Thoracic aorta (tissue), 2 donors: ENCODE results near the gene UBAC2. TPM values are rescaled to one million over a fixed set of nuclear protein-coding genes. Genes with fewer than 3 reads are reported as not detected.

Experiments
- ATAC-seq: fragments of 150-250 bp; one replicate; pipeline ENCODE4 v1.8.0; 2017; ENCODE audit warnings: low read depth; ENCODE audit not compliant: insufficient number of reproducible peaks, low FRiP score
- DNase-seq: peaks from one replicate; pipeline ENCODE4 v3.0.0-alpha.2; 2020; ENCODE audit warnings: low spot score
- H3K27ac ChIP-seq, 2 donors: fragments of 200-600 bp; sonication (generic); 1 replicate in 1 of 2; 2 replicates in 1 of 2; pipeline ENCODE4 v1.5.1; 2016; ENCODE audit warnings: mild to moderate bottlenecking in 2 of 2, moderate library complexity in 2 of 2
- H3K27me3 ChIP-seq: fragments of 200-600 bp; sonication (generic); replicated peaks from 2 replicates; pipeline ENCODE4 v1.6.0; 2016; ENCODE audit warnings: mild to moderate bottlenecking; ENCODE audit not compliant: insufficient read depth
- H3K36me3 ChIP-seq: fragments of 200-600 bp; sonication (generic); one replicate; pipeline ENCODE4 v1.5.1; 2016
- H3K4me1 ChIP-seq, 2 donors: fragments of 200-600 bp; sonication (generic); 1 replicate in 1 of 2; 2 replicates in 1 of 2; pipeline versions ENCODE4 v1.5.1 to v1.6.0; 2016; ENCODE audit warnings: low read depth in 2 of 2, mild to moderate bottlenecking in 1 of 2; ENCODE audit not compliant: control insufficient read depth in 1 of 2
- H3K4me3 ChIP-seq: fragments of 200-600 bp; sonication (generic); 2 replicates; pipeline ENCODE4 v1.5.1; 2016; ENCODE audit warnings: mild to moderate bottlenecking
- H3K9me3 ChIP-seq: fragments of 200-600 bp; sonication (generic); 2 replicates; pipeline ENCODE4 v1.5.1; 2016
- total RNA-seq, 2 donors: library from RNA; depleted of rRNA; stranded (reverse); fragments of >200 nt; gene quantifications; one replicate each; pipeline versions ENCODE4 v1.1.0 to v1.2.3, GENCODE V29; 2016
- TF ChIP-seq, protein P1 (sequence below): fragments of 200-600 bp; sonication (generic); IDR thresholded peaks from one replicate; pipeline ENCODE4 v1.5.1; 2019; ENCODE audit warnings: antibody characterized with exemption

The UBAC2 gene
- total RNA-seq, 2 donors from 2014 or later: 41.3 to 49.7 TPM

DNA sequence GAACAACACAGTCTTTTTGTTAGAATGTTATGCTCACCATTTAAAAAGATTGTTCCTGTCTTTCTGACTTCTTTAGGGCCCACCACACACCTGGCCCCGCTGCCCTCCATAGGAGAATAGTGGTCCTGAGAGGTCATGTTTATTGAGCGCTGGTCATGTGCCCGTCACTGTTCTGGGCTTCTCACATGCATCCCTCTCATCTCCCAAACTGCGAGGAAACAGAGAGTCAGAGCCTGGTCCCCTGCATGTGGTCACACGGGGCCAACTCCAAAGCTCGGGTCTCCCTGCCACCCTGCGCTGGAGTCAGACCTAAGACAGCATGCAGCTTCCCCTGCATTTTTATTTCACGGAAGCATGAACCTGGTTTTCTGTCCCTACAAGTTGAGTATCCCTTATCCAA, 177.0 kb downstream of the UBAC2 start:
- Histone ChIP-seq H3K4me3 (no peak overlapping the region), H3K27me3 (no peaks in the 10 kb centered on the region), H3K27ac (no peak overlapping the region), H3K36me3 (peaks cover 3% of the 10 kb centered on the region), H3K4me1 (no peaks in the 10 kb centered on the region), H3K9me3 (no peaks in the 10 kb centered on the region)
- no peak for ATAC-seq
- TF ChIP-seq, protein P1, sequence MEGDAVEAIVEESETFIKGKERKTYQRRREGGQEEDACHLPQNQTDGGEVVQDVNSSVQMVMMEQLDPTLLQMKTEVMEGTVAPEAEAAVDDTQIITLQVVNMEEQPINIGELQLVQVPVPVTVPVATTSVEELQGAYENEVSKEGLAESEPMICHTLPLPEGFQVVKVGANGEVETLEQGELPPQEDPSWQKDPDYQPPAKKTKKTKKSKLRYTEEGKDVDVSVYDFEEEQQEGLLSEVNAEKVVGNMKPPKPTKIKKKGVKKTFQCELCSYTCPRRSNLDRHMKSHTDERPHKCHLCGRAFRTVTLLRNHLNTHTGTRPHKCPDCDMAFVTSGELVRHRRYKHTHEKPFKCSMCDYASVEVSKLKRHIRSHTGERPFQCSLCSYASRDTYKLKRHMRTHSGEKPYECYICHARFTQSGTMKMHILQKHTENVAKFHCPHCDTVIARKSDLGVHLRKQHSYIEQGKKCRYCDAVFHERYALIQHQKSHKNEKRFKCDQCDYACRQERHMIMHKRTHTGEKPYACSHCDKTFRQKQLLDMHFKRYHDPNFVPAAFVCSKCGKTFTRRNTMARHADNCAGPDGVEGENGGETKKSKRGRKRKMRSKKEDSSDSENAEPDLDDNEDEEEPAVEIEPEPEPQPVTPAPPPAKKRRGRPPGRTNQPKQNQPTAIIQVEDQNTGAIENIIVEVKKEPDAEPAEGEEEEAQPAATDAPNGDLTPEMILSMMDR: no peak
- no peak for DNase-seq

DNA sequence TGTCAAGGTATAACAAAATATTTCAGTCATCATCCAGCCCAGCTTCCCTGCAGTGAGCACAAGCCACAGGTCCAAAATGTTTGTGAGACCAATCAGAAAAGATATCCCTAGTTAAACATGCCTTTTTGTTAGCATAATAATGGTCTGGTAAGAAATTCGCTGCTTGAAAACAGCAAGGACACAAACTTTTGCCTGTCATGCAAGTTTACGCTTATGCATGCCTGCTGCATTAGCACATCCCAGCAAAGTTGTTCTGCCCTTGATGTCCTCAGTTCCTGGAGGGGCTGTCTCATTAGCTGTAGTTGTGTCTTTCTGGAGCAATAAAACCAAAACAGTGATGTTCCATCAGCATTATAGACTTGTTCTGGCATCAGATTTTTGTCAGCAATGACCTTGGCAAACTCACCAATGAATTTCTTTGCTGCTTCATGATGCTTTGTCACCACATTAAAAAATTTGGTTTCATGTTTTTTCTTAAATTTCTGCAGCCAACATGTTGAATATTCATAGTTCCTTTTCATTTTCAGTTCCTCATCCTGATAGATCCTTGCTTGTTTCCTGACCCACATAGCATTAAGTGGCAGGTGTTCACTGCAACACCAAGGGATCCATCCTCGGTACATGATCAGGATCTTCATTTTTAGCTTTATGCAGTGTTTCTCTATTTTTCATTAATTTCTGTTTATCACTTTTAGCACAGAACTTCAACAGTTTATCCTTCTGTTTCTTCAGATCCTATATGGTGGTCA, 178.5 kb downstream of the UBAC2 start:
- no peak for ATAC-seq
- no peak for DNase-seq
- Histone ChIP-seq H3K36me3 (peaks cover 3% of the 10 kb centered on the region), H3K4me3 (no peak overlapping the region), H3K9me3 (no peaks in the 10 kb centered on the region), H3K27me3 (no peaks in the 10 kb centered on the region), H3K4me1 (no peaks in the 10 kb centered on the region), H3K27ac (no peak overlapping the region)
- TF ChIP-seq, protein P1: no peak

DNA sequence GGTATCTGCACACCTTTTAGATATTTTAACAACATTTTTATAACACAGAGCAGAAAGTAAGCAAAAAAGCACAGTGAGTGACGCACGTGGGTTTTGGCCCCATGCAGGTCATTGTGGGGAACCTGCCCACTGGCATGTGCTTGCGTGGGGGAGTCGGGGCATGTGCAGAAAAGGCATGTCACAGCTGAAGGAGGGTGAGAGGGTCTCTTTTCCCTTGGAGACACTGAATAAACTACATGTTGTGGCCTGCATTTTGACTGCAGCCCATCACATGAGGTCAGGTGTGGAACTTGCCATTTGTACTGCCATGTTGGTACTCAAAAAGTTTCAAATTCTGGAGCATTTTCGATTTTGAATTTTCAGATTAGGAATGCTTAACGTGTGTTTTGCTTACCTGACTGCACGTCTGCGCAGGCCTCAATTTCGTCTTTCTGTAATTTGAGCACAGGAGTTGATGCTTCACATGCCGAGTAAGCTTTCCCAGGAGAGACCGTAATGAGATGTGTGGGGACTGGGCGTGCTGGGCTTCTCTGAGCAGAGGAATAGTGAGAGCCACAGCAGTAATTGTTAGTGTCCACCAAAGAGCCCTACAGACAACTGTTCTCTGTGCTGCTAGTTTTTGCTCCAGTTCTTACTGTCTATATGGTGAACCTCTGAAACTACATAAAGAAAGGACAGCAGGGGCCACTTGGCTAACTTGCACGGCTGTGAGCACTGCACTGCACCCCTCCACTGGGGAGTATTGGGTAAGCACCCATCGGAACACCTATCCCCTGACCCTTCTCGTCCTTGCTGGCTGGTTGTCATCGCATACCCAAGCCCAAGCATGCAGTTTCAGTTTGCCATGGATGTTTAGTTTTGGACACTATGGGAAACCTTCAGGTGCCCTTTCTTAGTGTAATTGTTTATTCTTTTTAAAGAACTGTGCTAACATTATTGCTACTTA, 179.5 kb downstream of the UBAC2 start:
- Histone ChIP-seq H3K36me3 (peaks cover 3% of the 10 kb centered on the region), H3K27ac (no peak overlapping the region), H3K9me3 (no peaks in the 10 kb centered on the region), H3K4me3 (no peak overlapping the region), H3K27me3 (no peaks in the 10 kb centered on the region), H3K4me1 (no peaks in the 10 kb centered on the region)
- TF ChIP-seq, protein P1: no peak
- no peak for DNase-seq
- no peak for ATAC-seq

DNA sequence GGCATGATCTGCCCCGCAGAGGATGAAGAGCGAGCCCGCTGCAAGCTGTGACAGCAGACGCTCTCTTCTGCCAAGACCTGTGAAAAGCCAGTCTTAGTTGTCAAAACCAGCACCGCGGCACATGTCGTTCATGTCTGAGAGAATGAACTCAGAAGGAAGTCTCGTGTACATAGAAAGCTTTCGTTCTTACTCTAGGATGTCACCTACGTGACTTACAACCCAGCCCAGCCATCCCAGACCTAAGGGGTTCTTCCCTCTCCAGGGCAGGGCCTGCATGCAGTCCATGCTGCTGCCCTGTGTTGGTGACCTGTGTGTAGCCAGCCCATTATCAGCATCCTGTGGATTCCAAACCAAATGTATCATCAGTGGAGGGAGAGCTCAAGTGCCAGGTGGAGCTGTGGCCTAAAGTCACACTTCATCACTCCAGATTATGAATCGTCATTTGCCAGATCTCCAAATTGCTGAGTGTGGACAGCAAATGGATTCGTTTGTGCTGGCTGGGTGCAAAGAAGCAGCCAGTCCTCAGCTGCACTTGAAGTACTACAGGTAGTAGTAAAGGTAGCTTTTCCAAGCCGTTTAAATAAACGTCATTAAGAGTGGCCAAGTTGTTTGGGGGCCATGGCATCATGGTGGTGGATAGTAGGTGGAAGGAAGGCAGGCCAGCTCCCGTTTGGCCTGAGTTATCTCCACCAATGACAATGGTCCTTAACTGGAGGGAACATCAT, 180.4 kb downstream of the UBAC2 start:
- Histone ChIP-seq H3K4me3 (no peak overlapping the region), H3K27me3 (no peaks in the 10 kb centered on the region), H3K9me3 (no peaks in the 10 kb centered on the region), H3K36me3 (peaks cover 3% of the 10 kb centered on the region), H3K27ac (no peak overlapping the region), H3K4me1 (no peaks in the 10 kb centered on the region)
- DNase-seq: no peak
- ATAC-seq: no peak
- TF ChIP-seq, protein P1: no peak

DNA sequence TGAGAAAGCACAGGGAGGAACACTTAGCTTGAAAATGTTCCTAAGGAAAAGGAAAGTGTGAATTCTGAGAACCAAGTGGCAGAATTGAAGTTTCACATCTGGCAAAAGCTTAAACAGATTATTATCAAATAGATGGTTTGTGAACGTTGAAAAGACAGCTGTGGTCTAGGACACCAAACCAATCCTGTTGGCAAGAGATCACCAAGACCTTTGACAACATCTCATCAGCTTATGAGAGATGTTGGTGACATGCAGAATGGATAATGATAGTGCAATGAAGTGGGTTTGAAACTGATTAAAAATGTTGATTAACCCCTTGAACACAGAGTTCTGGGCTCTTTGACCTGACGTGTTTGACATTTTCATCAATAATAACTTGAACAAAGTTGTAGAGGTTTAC, 181.1 kb downstream of the UBAC2 start:
- no peaks in the 10 kb centered on the region for H3K27me3 ChIP-seq
- H3K9me3 ChIP-seq: no peaks in the 10 kb centered on the region
- ATAC-seq (no peak), DNase-seq (no peak)
- no peak overlapping the region for H3K4me3 ChIP-seq
- no peak overlapping the region for H3K27ac ChIP-seq
- H3K36me3 ChIP-seq: peaks cover 3% of the 10 kb centered on the region
- TF ChIP-seq, protein P1: no peak
- no peaks in the 10 kb centered on the region for H3K4me1 ChIP-seq
